Gastrocnemius medialis (tissue), 4 donors: ENCODE data around the gene SYT1.

Experiments used
- CTCF ChIP-seq, 5 experiments: fragments of 450-650 bp in 3 of 5; fragments of 200-600 bp in 2 of 5; sonication (generic) in 2 of 5; IDR thresholded peaks in 4 of 5; conservative IDR thresholded peaks in 1 of 5; 1 replicate in 4 of 5; 2 replicates in 1 of 5; pipeline ENCODE4 v1.5.1; 2016 to 2019; ENCODE audit warnings: antibody characterized with exemption in 5 of 5, mild to moderate bottlenecking in 3 of 5, moderate library complexity in 3 of 5
- POLR2A ChIP-seq, 2 donors: fragments of 450-650 bp; IDR thresholded peaks; one replicate each; pipeline ENCODE4 v1.6.1; 2017; ENCODE audit warnings: antibody characterized with exemption in 2 of 2, mild to moderate bottlenecking in 2 of 2, moderate library complexity in 2 of 2

DNA sequence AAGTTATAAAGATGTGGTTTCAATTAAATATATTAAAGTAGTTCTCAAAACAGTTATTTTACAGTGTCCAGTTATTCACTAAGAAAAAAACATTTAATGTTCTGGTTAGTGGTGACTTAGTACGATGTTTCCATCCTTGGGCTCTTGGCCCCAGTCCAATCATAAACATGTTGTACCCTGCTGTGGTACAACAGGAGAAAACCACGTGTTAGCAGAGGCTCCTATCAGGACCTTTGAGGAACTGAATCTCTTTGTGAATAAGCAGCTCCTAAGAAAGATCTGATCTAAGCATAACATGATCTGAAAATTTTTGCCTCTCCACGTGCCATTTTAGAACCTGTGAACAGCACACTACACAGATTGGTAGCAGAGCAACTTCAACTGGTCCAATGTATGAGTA lies 234.0 kb downstream of the SYT1 start:
- no peak for TF ChIP-seq CTCF (IDR thresholded peaks at IDR 0.05 in 4 of 5, conservative IDR thresholded peaks at IDR 0.05 in 1 of 5)
- TF ChIP-seq POLR2A (IDR thresholded peaks at IDR 0.05) = no peak
